ENCODE results near the gene EPX. TPM values are rescaled to one million over a fixed set of nuclear protein-coding genes. Genes with fewer than 3 reads are reported as not detected.

EPX gene
- total RNA-seq, 1 donor from 2014 or later: not detected

DNA sequence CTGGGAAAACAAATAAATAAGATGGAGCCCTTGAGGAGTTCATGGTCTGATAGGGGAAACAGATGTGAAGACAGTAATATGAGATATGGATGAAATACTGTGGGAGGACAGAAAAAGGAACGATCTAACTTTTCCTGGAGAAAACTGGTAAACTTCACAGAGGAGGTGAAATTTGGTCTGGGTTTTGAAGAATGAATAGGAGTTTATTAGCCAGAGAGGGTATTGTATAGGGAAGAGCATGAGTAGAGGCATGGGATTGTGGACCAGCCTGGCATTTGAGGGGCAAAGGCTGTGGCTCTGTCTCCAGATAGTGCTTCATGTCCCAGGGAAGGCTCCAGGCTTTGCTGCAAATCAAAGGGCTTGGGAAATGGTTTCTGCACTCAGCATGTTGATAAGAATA is 47.5 kb downstream of the EPX start:
- no peak for DNase-seq (ENCODE audit: low read depth)
- TF ChIP-seq, protein P1, sequence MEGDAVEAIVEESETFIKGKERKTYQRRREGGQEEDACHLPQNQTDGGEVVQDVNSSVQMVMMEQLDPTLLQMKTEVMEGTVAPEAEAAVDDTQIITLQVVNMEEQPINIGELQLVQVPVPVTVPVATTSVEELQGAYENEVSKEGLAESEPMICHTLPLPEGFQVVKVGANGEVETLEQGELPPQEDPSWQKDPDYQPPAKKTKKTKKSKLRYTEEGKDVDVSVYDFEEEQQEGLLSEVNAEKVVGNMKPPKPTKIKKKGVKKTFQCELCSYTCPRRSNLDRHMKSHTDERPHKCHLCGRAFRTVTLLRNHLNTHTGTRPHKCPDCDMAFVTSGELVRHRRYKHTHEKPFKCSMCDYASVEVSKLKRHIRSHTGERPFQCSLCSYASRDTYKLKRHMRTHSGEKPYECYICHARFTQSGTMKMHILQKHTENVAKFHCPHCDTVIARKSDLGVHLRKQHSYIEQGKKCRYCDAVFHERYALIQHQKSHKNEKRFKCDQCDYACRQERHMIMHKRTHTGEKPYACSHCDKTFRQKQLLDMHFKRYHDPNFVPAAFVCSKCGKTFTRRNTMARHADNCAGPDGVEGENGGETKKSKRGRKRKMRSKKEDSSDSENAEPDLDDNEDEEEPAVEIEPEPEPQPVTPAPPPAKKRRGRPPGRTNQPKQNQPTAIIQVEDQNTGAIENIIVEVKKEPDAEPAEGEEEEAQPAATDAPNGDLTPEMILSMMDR (conservative IDR thresholded peaks at IDR 0.05; ENCODE audit: low read depth, low read length): no peak
- H3K4me3 ChIP-seq (ENCODE audit: low read depth, low read length): no peak overlapping the region

DNA sequence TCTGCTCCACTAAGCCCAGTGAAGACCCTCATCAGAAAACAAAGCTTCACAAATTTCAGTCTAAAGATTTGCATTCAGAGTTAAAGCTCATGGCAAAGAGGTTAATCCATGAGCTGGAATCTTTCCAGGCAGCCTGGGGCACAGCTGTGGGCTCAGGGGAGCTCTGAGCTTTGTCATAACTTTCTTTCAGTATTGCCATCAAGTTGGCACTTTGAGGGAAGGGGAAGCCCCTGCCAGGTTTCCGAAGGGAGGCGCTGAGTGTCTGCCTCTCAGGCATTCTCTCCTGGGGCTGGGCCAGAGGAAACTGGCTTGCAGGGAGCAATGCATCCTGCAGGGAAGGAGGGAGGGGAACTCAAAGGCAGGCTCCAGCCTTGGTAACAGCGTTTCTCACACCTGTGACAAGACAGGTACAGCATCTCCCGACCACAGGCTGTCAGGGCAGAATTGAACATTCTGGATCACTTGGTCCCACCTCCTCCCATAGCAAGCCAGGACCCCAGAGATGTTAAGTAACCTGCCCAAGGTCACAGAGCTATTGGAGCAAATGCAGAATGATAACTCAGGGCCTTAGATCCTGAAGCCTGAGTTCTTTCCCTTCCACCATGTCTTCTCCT is 49.8 kb downstream of the EPX start:
- no peak overlapping the region for H3K4me3 ChIP-seq (ENCODE audit: low read depth, low read length)
- no peak for DNase-seq (ENCODE audit: low read depth)
- TF ChIP-seq, protein P1 (conservative IDR thresholded peaks at IDR 0.05; ENCODE audit: low read depth, low read length): no peak

- H3K4me3 ChIP-seq (ENCODE audit: low read depth, low read length): no peak overlapping the region
- no peak for DNase-seq (ENCODE audit: low read depth)
- TF ChIP-seq, protein P1 (conservative IDR thresholded peaks at IDR 0.05; ENCODE audit: low read depth, low read length): no peak
Measured at GRCh38 chr17:58244963-58245362, 52.4 kb downstream of the EPX start.

DNA sequence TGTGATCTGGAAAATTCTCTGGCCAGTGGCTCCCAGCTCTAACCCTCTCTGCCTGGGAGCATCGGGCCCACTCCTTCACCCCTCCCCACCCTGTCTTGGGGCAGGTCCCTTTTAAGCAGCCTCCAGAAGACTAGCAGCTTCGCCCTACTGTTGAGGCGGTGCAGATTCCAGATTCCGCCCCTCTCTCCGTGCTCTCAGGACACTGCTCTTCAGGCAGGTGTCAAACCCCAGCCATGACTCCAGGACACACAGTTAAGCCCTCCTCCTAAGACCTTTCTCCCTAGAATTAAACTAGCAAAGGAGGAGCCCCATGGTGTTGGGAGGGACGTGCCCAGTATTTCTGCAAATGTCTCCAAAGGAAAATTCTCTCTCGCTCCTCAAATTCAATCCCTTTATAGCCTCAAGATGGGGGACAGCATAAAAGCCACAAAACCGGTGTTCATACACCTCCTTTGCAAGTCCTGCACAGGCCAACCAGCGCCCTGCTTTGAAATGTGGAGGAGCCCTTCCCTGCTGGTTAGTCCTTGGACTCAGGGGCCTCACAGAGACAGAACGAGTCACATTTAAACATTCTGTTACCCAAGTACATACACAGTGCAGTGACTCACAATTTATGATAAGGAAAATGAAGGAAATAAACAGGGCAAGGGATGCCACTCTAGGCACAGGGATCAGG is 53.0 kb downstream of the EPX start:
- H3K4me3 ChIP-seq (ENCODE audit: low read depth, low read length): no peak overlapping the region
- TF ChIP-seq, protein P1 (conservative IDR thresholded peaks at IDR 0.05; ENCODE audit: low read depth, low read length): no peak
- DNase-seq (ENCODE audit: low read depth): no peak

DNA sequence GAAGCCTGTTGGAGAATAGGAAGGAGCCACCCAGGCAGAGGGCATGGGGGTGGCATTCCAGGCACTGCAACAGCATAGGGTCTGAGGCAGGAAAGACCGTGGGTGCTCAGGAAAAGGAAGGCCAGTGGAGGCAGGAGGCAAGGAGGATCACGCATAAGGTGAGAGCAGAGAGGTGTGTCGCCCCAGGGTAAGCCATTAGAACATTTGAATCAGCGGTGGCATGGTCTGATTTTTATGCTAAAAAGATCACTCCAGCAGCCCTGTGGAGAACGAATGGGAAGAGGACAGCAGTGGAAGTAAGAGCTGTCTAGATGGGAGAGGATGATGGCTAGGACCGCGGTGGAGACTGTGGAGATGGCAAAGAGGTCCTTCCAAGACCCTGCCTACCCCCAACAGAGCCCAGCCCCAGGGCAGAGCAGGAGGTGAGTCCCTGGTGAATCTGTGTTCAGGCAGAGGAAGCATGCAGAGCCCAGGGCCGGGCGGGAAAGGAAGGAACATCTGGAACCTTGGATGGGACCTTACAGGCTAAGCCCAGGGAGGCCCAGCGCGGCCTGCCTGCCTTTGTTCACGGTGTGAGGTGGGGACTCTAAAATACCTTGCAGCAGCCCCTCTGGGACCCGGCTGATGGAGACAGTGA is 53.7 kb downstream of the EPX start:
- TF ChIP-seq, protein P1 (conservative IDR thresholded peaks at IDR 0.05; ENCODE audit: low read depth, low read length): no peak
- H3K4me3 ChIP-seq (ENCODE audit: low read depth, low read length): no peak overlapping the region

DNA sequence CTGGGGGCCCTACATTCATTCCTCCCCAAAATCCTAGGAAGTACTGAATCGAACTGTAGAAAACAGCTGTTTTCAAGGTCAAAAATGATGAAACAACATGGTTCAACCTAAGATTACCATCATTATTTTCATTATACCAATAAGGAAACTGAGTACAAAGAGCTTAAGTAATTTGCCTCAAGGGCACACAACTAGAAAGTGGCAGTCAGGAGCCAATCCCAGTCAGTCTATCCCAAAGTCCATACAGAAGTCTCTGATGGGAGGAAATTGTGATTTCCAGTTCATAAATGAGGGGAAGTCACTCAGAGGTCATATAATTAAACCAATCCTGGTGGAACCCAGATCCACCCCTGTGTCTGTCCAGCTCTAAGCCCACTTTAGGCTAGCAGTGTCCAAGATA is 54.3 kb downstream of the EPX start:
- TF ChIP-seq, protein P1 (conservative IDR thresholded peaks at IDR 0.05; ENCODE audit: low read depth, low read length): no peak
- H3K4me3 ChIP-seq (ENCODE audit: low read depth, low read length): no peak overlapping the region
- DNase-seq (ENCODE audit: low read depth): no peak

More for the DNA sequence above, 53.7 kb downstream of the EPX start:
- DNase-seq (ENCODE audit: low read depth): no peak

Data from epithelial cell of proximal tubule (primary cell).